OCI-LY3 (cell line): ENCODE data around the gene STRN4.

Experiments used
- EZH2phosphoT487 ChIP-seq: fragments of 200-600 bp; shearing (Covaris generic); IDR thresholded peaks from 2 replicates; pipeline ENCODE4 v1.6.1; 2018; ENCODE audit warnings: antibody characterized with exemption, mixed run types, low read depth
- TF ChIP-seq, protein P1 (sequence below): fragments of 200-600, 300-600 bp; sonication (generic); IDR thresholded peaks from 2 replicates; pipeline ENCODE4 v1.5.1; 2014; ENCODE audit warnings: antibody characterized with exemption, low read length, low read depth

DNA sequence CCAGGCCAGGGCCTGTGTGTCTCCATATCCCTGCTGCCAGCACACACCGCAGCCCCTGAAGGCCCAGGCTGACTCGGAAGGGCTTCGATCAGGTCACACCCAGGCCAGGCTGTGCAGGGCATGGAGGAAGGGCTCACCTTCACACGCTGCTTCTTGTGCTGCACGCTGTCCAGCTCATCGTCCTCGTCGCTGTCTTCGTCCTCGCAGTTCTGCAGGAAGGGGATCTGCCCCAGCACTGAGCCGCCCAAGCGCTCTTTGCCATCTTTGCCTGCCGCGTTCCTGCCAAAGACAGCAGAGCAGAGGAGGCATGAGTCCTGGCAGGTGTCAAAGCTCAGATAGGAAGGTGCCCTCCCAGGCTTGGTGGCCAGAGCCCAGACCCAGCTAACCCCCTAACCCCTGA lies 15.7 kb downstream of the STRN4 start:
- TF ChIP-seq, protein P1, sequence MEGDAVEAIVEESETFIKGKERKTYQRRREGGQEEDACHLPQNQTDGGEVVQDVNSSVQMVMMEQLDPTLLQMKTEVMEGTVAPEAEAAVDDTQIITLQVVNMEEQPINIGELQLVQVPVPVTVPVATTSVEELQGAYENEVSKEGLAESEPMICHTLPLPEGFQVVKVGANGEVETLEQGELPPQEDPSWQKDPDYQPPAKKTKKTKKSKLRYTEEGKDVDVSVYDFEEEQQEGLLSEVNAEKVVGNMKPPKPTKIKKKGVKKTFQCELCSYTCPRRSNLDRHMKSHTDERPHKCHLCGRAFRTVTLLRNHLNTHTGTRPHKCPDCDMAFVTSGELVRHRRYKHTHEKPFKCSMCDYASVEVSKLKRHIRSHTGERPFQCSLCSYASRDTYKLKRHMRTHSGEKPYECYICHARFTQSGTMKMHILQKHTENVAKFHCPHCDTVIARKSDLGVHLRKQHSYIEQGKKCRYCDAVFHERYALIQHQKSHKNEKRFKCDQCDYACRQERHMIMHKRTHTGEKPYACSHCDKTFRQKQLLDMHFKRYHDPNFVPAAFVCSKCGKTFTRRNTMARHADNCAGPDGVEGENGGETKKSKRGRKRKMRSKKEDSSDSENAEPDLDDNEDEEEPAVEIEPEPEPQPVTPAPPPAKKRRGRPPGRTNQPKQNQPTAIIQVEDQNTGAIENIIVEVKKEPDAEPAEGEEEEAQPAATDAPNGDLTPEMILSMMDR: no peak
- TF ChIP-seq EZH2phosphoT487: no peak
